DMS153 treated with DMSO at 0.1 percent for 48 hours (cell line): ENCODE data around the gene ULK1.

Experiments used
- DNase-seq: peaks from one replicate; lab custom pipeline; 2025; ENCODE audit not compliant: unreplicated experiment; lab: John Stamatoyannopoulos, UW

The ULK1 gene

GRCh38 chr12:131919051-131919347 is 24.6 kb downstream of the ULK1 start:
- DNase-seq = no peak

DNA sequence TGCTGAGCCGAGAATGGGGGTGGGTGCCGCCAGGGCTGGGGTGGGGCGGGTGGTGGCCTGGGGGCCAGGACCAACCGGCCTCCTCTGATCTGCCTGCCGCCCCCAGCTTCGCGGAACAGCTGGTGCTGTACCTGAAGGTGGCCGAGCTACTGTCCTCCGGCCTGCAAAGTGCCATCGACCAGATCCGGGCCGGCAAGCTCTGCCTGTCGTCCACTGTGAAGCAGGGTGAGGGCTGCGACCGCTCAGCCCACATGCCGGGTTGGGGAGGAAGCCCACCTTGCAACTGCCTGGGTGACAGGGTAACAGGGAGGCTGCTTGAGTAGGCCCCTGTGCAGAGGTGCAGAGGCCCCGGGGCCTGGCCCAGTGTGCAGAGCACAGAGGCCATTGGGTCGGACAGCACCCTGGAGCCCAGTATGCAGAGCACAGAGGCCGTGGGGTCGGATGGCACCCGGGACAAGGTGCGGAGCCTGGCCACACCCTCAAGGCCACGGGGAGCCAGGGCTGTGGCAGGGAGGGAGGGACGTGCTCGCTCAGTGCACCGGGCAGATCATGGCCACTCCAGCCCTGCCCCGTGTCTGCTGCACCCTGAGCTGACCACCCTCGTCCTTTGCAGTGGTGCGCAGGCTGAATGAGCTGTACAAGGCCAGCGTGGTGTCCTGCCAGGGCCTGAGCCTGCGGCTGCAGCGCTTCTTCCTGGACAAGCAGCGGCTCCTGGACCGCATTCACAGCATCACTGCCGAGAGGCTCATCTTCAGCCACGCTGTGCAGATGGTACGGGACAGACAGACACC is 25.1 kb downstream of the ULK1 start:
- no peak for DNase-seq

DNA sequence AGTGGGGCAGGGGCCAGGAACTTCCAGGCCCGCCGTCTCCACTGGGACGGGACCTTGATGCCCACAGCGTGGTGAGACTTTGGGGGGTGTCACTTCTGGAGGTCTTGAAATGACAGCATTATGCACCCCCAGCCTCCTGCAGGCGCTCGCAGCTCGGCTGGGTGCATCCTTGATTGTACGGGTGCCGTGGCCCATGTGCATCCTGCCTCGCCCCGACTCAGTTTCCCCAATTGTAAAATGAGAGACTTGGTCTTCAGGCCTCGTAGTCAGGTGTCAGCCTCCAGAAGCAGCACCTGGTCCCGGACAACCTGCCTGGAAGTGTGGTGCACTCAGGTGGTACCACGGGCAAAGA is 25.7 kb downstream of the ULK1 start:
- DNase-seq = no peak

GRCh38 chr12:131920902-131921840 is 26.7 kb downstream of the ULK1 start:
- DNase-seq = no peak

- no peak for DNase-seq
Measured at GRCh38 chr12:131921866-131922769, 27.7 kb downstream of the ULK1 start.

GRCh38 chr12:131922772-131923171 is 28.4 kb downstream of the ULK1 start:
- no peak for DNase-seq

DNA sequence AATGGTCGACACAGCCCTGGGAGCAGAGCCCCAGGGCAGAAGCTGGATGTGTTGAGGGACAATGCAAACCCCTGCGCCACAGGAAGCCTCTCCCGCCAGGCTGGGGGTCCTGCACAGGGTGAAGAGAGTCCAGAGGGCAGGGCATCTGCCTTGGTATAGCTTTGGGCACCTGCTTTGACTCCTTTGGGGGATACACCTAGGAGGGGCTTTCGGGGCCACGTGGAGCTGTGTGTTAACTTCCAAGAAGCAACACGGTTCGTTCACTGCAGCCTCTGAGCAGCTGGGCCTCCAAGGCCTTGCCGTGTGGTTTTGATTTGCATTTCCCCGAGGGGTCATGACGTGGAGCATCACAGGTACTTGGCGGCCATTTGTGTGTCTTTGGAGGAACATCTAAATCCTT is 28.8 kb downstream of the ULK1 start:
- no peak for DNase-seq

GRCh38 chr12:131927110-131928079 is 33.0 kb downstream of the ULK1 start:
- DNase-seq = no peak

- DNase-seq = no peak
Measured at GRCh38 chr12:131928080-131928710, 33.8 kb downstream of the ULK1 start.

DNA sequence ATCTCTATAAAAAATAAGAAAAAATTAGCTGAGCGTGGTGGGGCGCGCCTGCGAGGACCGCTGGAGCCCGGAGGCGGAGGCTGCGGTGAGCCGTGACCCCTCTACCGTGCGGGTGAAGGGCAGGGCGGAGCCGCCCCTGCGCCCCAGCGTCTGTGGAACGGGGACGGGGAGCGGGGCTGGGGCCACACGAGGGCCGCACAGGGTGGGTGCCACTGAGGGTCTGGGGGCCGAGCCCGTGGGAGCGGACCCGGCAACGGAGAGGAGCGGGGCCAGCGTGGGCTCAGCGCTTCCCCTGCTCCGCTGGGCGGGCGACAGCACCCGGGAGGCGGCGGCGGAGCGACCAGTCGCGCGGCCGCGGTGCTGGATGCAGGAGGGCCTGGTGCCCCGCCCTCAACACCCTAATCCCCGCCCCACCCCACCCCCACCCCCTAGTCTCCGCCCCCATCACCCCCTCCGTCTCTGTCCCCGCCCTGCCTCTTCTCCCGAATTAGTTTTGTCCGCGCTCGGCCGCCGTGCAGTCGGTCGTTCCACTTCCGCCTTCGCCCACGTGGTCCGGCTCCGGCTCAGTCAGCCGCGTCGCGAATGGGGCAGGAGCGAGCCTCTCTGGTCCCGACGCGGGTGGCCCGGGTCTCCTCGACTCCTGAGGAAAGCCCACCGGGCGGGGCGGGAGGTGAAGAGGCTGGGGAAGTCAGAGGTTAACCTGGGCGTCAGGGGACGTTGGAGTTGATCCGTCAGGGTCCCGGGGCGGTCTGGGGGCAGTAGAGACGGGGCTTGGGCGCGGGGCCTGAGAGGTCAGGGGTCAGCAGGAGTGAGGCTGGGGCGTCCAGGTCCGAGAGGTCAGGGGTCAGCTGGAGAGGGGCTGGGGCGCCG is 34.5 kb downstream of the ULK1 start, which contains the start of gene PUS1:
TSS of gene PUS1 (plus strand) at position 566 of the 870 bp plus-strand sequence. CDS start 447 bp downstream, outside the sequence.
- peak; percentile 49 for DNase-seq

- DNase-seq = no peak
Measured at GRCh38 chr12:131929581-131930456, 35.4 kb downstream of the ULK1 start.

DNA sequence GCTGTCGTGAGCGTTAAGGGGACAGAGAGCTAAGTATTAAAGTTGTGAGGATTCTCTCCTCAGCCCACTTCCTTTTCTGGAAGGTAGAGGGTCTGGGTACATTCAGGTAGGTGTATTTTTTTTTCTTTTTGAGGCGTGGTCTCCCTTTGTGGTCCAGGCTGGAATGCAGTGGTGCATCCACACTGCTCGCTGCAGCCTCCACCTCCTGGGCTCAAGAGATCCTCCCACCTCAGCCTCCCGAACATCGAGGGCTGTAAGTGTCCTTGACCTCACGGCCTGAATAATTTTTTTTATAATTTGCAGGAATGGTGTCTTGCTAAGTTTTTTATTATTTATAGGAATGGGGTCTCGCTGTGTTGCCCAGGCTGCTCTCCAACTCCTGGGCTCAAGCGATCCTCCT is 36.1 kb downstream of the ULK1 start:
- no peak for DNase-seq

DNA sequence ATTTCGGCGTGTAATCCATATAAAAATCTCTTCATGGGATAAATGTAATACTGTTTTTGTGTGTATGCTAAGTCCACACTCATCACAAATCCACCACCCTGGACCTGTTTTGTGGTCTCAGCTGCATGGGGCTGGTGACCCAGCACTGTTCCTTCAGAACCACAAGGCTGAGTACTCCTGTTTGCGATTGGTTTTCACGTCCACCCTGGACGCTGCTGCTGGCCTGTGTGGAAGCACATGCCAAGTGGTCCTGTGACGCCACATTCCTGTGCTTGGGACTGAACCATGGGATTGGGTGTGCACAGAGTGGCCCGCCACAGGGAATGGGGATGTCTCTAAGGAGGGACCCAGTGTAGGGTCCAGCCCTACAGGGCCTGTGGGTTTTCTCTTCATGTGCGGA is 39.0 kb downstream of the ULK1 start:
- no peak for DNase-seq

DNA sequence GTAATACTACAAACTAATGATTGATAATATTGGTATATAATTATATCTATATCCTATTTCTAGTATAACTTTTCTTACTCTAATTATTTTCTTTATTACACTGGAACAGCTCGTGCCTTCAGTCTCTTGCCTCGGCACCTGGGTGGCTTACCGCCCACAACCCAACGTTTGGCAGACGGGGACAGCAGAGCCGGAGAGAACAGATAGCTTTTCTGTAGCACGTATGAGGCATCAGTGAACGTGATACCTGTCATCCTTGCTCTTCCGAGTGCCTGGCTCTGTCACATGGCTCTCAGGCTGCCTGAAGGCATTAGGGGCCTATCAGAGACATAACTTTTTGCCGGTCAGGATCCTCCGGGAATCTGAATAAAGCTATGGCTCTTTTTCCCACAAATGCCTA is 40.1 kb downstream of the ULK1 start:
- DNase-seq = no peak

GRCh38 chr12:131938082-131938481 is 43.7 kb downstream of the ULK1 start:
- no peak for DNase-seq

DNA sequence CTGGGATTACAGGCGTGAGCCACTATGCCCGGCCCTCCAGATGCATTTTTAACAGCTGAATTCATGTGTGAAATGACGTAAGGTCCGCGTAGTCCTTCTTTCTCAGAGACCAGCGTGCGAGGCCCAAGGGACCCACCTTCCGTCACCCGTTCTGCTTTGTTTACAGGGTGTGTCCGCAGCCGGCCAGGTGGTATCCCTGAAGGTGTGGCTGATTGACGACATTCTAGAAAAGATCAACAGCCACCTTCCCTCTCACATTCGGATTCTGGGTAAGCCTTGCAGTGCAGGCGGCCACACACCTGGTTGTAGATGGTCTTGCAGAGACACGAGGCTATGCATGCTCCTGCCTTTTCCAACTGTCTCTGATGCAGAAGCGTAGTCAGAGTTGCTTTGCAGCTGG is 44.6 kb downstream of the ULK1 start:
- peak; percentile 51 for DNase-seq

DNA sequence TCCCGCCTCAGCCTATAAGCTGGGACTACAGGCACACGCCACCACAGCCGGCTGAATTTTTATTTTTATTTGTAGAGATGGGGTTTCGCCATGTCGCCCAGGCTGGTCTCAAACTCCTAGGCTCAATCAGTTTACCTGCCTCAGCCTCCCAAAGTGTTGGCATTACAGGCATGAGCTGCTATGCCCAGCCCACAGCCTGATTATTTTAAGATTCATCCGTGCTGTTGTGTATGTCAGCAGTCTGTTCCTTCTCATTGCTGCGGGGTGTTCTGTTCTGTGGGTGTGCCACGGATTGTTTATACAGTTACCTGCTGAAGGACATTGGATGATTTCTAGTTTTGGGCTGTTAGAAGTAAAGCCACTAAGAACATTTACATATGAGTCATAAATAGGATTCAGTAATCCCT is 45.7 kb downstream of the ULK1 start:
- no peak for DNase-seq
